ENCODE measurements around the gene RDH13. TPM values are rescaled to one million over a fixed set of nuclear protein-coding genes. Genes with fewer than 3 reads are reported as not detected.

RDH13 gene
- total and polyA plus RNA-seq, 2 experiments from 2014 or later = 28.0 to 36.5 TPM

GRCh38 chr19:55042688-55043087 lies 20.3 kb downstream of the RDH13 start:
- no peak for ATAC-seq
- no peaks in the 10 kb centered on the region for H3K4me1 Mint-ChIP-seq
- H3K4me3 ChIP-seq = no peak overlapping the region

More at GRCh38 chr19:55042688-55043087, 20.3 kb downstream of the RDH13 start:
- H3F3A ChIP-seq (replicated peaks; ENCODE audit: low read depth) = no peaks in the 10 kb centered on the region
- H3K27me3 ChIP-seq (ENCODE audit: insufficient read depth) = no peaks in the 10 kb centered on the region
- H3K36me3 ChIP-seq (ENCODE audit: insufficient read depth) = 0 out of 2 replicates have a peak, but pooled peaks cover under 1% of the 10 kb centered on the region
- Mint-ChIP-seq H3K27me3 (ENCODE audit: insufficient read depth, low read depth, poor library complexity) (peaks cover 6% of the 10 kb centered on the region), H3K9me3 (no peaks in the 10 kb centered on the region), H3K4me3 (no peak overlapping the region), H3K36me3 (ENCODE audit: low read depth) (peaks cover 40% of the 10 kb centered on the region), H3K27ac (no peak overlapping the region)
- no peak overlapping the region for H2AFZ ChIP-seq
- no peaks in the 10 kb centered on the region for H3K9me2 ChIP-seq (ENCODE audit: insufficient read depth)
- DNase-seq (ENCODE audit: low spot score) = no peak
- no peaks in the 10 kb centered on the region for H3K4me1 ChIP-seq (ENCODE audit: insufficient read depth)
- H3K79me2 ChIP-seq (replicated peaks; ENCODE audit: insufficient read depth) = peaks cover 27% of the 10 kb centered on the region; the same call in 1 of the 2 replicates
- TF ChIP-seq STAT1 (IDR thresholded peaks at IDR 0.05; ENCODE audit: unreplicated experiment) (no peak), NANOG (IDR thresholded peaks at IDR 0.05; ENCODE audit: borderline replicate concordance) (no peak), CREB1 (CRISPR knock-in tag; IDR thresholded peaks at IDR 0.05; ENCODE audit: low read depth) (no peak), POLR2AphosphoS5 (IDR thresholded peaks at IDR 0.05; ENCODE audit: low read depth) (no peak), ZNF331 (CRISPR knock-in tag; IDR thresholded peaks at IDR 0.05; ENCODE audit: low read depth) (no peak), ZNF462 (CRISPR knock-in tag; IDR thresholded peaks at IDR 0.05) (no peak), ZNF114 (CRISPR knock-in tag; IDR thresholded peaks at IDR 0.05) (no peak)
- no peak overlapping the region for H3K4me2 ChIP-seq
- H3K27ac ChIP-seq (ENCODE audit: low read depth) = no peak overlapping the region
- peaks cover 21% of the 10 kb centered on the region; the same call in 1 of the 2 replicates for H4K20me1 ChIP-seq (replicated peaks; ENCODE audit: insufficient read depth)
